ENCODE results near the gene MAPK10. TPM values are rescaled to one million over a fixed set of nuclear protein-coding genes. Genes with fewer than 3 reads are reported as not detected.
A peak's percentile ranks its signal among the peaks of the same experiment; 100 is the strongest.

Gene MAPK10
- total and polyA plus RNA-seq, 2 donors (not counting 3 experiments of a cell fraction or from before 2014, with no cell fraction given): 0.17 TPM; not detected in 1

DNA sequence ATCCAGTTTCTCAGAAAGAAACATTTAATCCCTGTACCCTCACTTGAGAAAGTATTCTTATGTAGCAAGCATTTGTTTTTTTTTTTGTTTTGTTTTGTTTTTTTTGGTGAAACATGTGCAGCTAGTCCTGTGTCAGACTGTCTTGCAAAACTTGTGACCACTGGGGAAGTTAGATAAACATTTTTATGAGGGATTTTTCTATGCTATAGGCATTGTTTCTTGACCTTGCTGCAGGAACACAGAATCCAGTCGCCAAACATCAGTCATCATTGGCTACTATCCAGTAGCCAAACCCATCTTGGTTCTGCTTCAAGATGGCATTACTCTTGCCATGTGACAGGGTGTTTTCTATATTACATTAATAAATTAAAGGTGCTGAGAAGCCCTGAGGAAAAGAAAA lies 7.7 kb upstream of the MAPK10 start:
- FAIRE-seq (peak; percentile 8), DNase-seq (ENCODE audit: low read depth, low spot score) (peak; percentile 44)
- no peaks in the 10 kb centered on the region for H4K20me1 ChIP-seq (replicated peaks; ENCODE audit: control insufficient read depth, extremely low read depth, insufficient read depth, low read length)
- ChIA-PET POLR2A (no interaction called here), CTCF (no interaction called here)
- no peak overlapping the region for H3K27ac ChIP-seq (ENCODE audit: insufficient read depth, low read depth, low read length)
- H3K27me3 ChIP-seq (ENCODE audit: control insufficient read depth in 2 of 2, insufficient read depth in 2 of 2, low read length in 2 of 2): no peaks in the 10 kb centered on the region
- no peak overlapping the region for H3K9ac ChIP-seq (replicated peaks; ENCODE audit: extremely low read depth, insufficient read depth, low read length)
- H3K79me2 ChIP-seq (ENCODE audit: control insufficient read depth, insufficient read depth, low read length): no peaks in the 10 kb centered on the region
- H3K9me1 ChIP-seq (replicated peaks; ENCODE audit: control insufficient read depth, extremely low read depth, insufficient read depth, low read length): no peaks in the 10 kb centered on the region
- no TSS peak for BruUV-seq (replicated peaks)
- dilution Hi-C loops (cut with MboI; ENCODE audit: extremely low pct_ligation_motif_present, low sequenced_read_pairs) (no loop called here), intact Hi-C loops (cut with micrococcal nuclease) (no loop called here)
- no peaks in the 10 kb centered on the region for H3K36me3 ChIP-seq (ENCODE audit: control insufficient read depth in 2 of 2, extremely low read depth in 1 of 2, insufficient read depth in 2 of 2, low read length in 2 of 2)
- H3K4me2 ChIP-seq (ENCODE audit: insufficient read depth, low read length): no peak overlapping the region
- H2AFZ ChIP-seq (ENCODE audit: low read depth, low read length): no peak overlapping the region
- H3K9me3 ChIP-seq (replicated peaks; ENCODE audit: control insufficient read depth, insufficient read depth, low read length): no peaks in the 10 kb centered on the region
- TF ChIP-seq POLR2A (IDR thresholded peaks at IDR 0.05; ENCODE audit: low read depth, low read length) (no peak), JUN (IDR thresholded peaks at IDR 0.05; ENCODE audit: borderline replicate concordance, insufficient read depth, insufficient read length, low read depth) (no peak), POLR2AphosphoS5 (IDR thresholded peaks at IDR 0.05; ENCODE audit: insufficient read depth, low read depth, low read length) (no peak), MYC (IDR thresholded peaks at IDR 0.05; ENCODE audit: low read depth, low read length) (no peak), GATA2 (IDR thresholded peaks at IDR 0.05; ENCODE audit: insufficient read depth, insufficient read length, low read depth, low read length) (no peak), EZH2 (IDR thresholded peaks at IDR 0.05; ENCODE audit: borderline replicate concordance, low read depth, low read length, severe bottlenecking) (no peak)
- TF ChIP-seq, protein P1, sequence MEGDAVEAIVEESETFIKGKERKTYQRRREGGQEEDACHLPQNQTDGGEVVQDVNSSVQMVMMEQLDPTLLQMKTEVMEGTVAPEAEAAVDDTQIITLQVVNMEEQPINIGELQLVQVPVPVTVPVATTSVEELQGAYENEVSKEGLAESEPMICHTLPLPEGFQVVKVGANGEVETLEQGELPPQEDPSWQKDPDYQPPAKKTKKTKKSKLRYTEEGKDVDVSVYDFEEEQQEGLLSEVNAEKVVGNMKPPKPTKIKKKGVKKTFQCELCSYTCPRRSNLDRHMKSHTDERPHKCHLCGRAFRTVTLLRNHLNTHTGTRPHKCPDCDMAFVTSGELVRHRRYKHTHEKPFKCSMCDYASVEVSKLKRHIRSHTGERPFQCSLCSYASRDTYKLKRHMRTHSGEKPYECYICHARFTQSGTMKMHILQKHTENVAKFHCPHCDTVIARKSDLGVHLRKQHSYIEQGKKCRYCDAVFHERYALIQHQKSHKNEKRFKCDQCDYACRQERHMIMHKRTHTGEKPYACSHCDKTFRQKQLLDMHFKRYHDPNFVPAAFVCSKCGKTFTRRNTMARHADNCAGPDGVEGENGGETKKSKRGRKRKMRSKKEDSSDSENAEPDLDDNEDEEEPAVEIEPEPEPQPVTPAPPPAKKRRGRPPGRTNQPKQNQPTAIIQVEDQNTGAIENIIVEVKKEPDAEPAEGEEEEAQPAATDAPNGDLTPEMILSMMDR (IDR thresholded peaks at IDR 0.05; ENCODE audit: extremely low read depth in 1 of 2, insufficient read depth in 1 of 2, low read depth in 1 of 2, low read length in 2 of 2): no peak
- TF ChIP-seq, protein P2, sequence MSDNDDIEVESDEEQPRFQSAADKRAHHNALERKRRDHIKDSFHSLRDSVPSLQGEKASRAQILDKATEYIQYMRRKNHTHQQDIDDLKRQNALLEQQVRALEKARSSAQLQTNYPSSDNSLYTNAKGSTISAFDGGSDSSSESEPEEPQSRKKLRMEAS (IDR thresholded peaks at IDR 0.05; ENCODE audit: insufficient read depth, insufficient read length): no peak
- H3K4me3 ChIP-seq (replicated peaks in 1 of 3; ENCODE audit: insufficient read depth in 1 of 3, low read depth in 1 of 3, low read length in 3 of 3): no peak overlapping the region
- no peaks in the 10 kb centered on the region for H3K4me1 ChIP-seq (ENCODE audit: control insufficient read depth, extremely low read depth, insufficient read depth, low read length)

Measured in endothelial cell of umbilical vein (primary cell).